Lower leg skin (tissue), 4 donors: ENCODE measurements around the gene PDGFA. TPM values are rescaled to one million over a fixed set of nuclear protein-coding genes. Genes with fewer than 3 reads are reported as not detected.

ENCODE experiments used
- DNase-seq, 2 donors: peaks; one replicate each; pipeline ENCODE4 v3.0.0-alpha.2; 2019; ENCODE audit warnings: low spot score in 2 of 2
- H3K4me3 ChIP-seq: fragments of 200-600 bp; sonication (generic); 2 replicates; pipeline ENCODE4 v1.5.1; 2017; ENCODE audit warnings: mild to moderate bottlenecking, low read depth; ENCODE audit not compliant: poor library complexity, severe bottlenecking
- CTCF ChIP-seq, 3 donors: fragments of 450-650 bp; IDR thresholded peaks; one replicate each; pipeline ENCODE4 v1.5.1; 2016; ENCODE audit warnings: antibody characterized with exemption in 3 of 3, mild to moderate bottlenecking in 3 of 3, moderate library complexity in 2 of 3
- POLR2A ChIP-seq, 2 donors: fragments of 450-650 bp; IDR thresholded peaks; one replicate each; pipeline ENCODE4 v1.6.1; 2016 to 2017; ENCODE audit warnings: antibody characterized with exemption in 2 of 2, mild to moderate bottlenecking in 1 of 2, moderate library complexity in 1 of 2
- WGBS, 2 donors: methylation state at CpG; one replicate each; pipeline ENCODE4 v1.1.5; 2018; 5-methylcytosine and 5-hydroxymethylcytosine counted together
- intact Hi-C: fragments of 100-400 bp; cut with DNase I; formaldehyde crosslinking; loops from one replicate; pipeline ENCODE4 v1.15.0; 2023; ENCODE audit warnings: low total_unique reads
- total RNA-seq, 4 donors: library from RNA; depleted of rRNA; stranded (reverse); fragments of >200 nt; gene quantifications; one replicate each; pipeline ENCODE4 v1.1.0, GENCODE V29; 2016

The PDGFA gene
- total RNA-seq, 4 donors from 2014 or later = 13.0 to 27.0 (median 20.5) TPM

- WGBS, 2 donors = 44 to 47% methylated on average over 19 to 20 of the region's 21 CpGs
- DNase-seq = no peak
- intact Hi-C loops = no loop called here
These were observed 66.7 kb downstream of the PDGFA start for GRCh38 chr7:452791-453455.

GRCh38 chr7:452226-452751 lies 67.4 kb downstream of the PDGFA start:
- intact Hi-C loops = no loop called here
- DNase-seq = no peak
- no peak for TF ChIP-seq CTCF (IDR thresholded peaks at IDR 0.05)
- TF ChIP-seq POLR2A (IDR thresholded peaks at IDR 0.05) = no peak
- H3K4me3 ChIP-seq = no peak overlapping the region
- 17 to 27% methylated on average over 12 to 22 of the region's 30 CpGs for WGBS, 2 donors

More at GRCh38 chr7:452791-453455, 66.7 kb downstream of the PDGFA start:
- TF ChIP-seq POLR2A (IDR thresholded peaks at IDR 0.05) (no peak), CTCF (IDR thresholded peaks at IDR 0.05) (no peak)
- H3K4me3 ChIP-seq = no peak overlapping the region

- intact Hi-C loops = no loop called here
- 39 to 49% methylated on average over 22 to 24 of the region's 24 CpGs for WGBS, 2 donors
- no peak for DNase-seq
- TF ChIP-seq POLR2A (IDR thresholded peaks at IDR 0.05) = no peak
- TF ChIP-seq CTCF (IDR thresholded peaks at IDR 0.05) = no peak
- H3K4me3 ChIP-seq = no peak overlapping the region
These were observed 68.1 kb downstream of the PDGFA start for GRCh38 chr7:451255-452225.

GRCh38 chr7:450741-451140 lies 68.9 kb downstream of the PDGFA start:
- WGBS, 2 donors = 50 to 54% methylated on average over 8 to 9 of the region's 10 CpGs
- DNase-seq = no peak
- intact Hi-C loops = no loop called here
- TF ChIP-seq POLR2A (IDR thresholded peaks at IDR 0.05) (no peak), CTCF (IDR thresholded peaks at IDR 0.05) (no peak)
- no peak overlapping the region for H3K4me3 ChIP-seq

GRCh38 chr7:450036-450435 lies 69.6 kb downstream of the PDGFA start:
- 85 to 89% methylated on average over 11 of the region's 11 CpGs for WGBS, 2 donors
- no peak overlapping the region for H3K4me3 ChIP-seq
- intact Hi-C loops = no loop called here
- TF ChIP-seq POLR2A (IDR thresholded peaks at IDR 0.05) = no peak
- TF ChIP-seq CTCF (IDR thresholded peaks at IDR 0.05) = no peak
- DNase-seq = no peak
